HG02571 (cell line): ENCODE results near the gene PFAS.

ENCODE experiments used
- ATAC-seq: cut with Tn5 transposase; IDR thresholded peaks from one replicate; pipeline ENCODE4 v1.9.1; 2021; ENCODE audit warnings: mild to moderate bottlenecking, moderate library complexity; ENCODE audit not compliant: unreplicated experiment

The PFAS gene

DNA sequence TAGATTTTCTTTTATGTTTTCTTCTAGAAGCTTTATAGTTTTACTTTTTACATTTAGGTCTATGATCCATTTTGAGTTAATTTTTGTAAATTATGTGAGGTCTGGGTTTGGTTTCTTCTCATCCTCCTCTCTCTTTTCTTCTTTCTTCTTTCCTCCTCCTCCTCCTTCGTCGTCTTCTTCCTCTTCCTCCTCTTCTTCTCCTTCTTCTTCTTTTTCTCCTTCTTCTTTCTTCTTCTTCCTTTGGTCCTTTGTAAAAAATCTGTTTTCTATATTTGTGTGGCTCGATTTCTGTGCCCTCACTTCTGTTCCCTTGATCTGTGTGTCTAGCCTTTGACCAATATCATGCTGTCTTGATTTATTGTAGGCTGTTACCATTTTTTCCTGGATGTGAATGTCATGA lies 51.1 kb downstream of the PFAS start:
- ATAC-seq, result no peak

DNA sequence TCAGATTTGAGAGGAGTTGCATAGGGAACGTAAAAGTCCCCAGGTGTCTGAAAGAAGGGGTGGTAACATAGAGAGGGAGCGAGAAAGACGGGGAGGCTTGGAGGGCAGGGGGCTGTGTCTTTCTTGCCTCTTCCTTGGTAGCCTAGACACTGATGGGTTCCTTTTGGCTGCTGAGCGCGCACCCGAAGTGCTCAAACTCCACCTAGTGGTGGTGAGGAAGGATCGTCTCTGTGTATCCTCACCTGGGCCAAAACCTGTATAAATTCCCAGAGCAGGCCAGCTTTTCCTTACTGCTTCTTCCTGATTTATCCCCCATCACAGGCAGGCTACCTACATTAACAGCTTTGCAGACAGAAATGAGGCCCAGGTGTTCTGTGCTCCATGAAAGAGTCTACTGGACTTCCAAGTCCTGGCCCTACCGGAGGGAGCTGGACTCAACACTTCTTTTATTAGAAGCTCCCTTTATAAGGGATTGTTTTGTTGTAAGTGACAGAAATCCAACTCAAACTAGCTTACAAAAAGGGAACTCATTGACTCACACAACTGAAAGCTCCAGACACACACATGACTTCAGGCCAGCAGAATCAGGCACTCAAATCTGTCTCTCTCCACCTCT lies 51.6 kb downstream of the PFAS start:
- ATAC-seq, result peak; percentile 50

GRCh38 chr17:8310601-8311123 lies 61.6 kb downstream of the PFAS start:
- no peak for ATAC-seq

GRCh38 chr17:8311131-8311790 lies 62.2 kb downstream of the PFAS start:
- ATAC-seq, result no peak

DNA sequence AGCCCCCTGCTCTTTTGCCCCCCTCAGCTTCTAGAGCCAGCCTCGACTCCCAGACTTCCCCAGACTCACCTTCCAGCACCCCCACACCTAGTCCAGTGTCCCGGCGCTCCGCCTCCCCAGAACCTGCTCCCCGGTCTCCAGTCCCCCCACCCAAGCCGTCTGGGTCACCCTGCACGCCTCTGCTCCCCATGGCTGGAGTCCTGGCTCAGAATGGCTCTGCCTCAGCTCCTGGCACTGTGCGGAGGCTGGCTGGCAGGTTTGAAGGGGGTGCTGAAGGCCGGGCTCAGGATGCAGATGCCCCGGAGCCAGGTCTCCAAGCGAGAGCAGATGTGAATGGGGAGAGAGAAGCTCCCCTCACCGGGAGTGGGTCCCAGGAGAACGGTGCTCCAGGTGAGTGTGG lies 63.2 kb downstream of the PFAS start:
- ATAC-seq, result no peak

DNA sequence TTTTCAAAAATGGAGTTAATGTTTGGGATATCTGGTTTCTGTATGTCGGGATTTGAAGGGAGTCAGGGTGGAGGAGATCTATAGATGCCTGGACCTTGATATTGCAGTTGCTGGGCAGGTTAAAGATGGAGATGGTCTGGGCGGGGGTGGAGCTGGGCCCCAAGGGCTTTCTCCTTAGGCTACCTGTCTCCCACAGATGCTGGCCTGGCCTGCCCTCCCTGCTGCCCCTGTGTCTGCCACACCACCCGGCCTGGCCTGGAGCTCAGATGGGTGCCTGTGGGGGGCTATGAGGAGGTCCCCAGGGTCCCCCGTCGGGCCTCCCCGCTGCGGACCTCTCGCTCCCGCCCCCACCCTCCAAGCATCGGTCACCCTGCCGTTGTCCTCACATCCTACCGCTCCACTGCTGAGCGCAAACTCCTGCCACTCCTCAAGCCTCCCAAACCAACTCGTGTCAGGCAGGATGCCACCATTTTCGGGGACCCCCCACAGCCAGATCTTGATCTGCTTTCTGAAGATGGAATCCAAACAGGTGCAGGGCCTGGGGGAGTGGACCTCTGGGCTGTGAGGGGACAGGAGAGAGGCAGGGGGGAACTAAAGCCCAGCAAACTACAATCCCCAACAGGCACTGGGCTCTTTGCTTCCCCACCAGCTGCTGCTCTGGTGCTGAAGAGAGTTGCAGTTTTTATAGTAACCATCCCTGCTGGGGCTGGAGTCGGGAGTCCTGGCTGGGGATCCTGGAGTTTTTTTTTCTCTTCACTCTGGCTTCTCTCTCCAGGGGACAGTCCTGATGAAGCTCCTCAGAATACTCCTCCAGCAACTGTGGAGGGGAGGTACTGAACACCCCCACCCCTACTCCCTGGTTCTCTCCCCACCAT lies 63.9 kb downstream of the PFAS start:
- ATAC-seq, result no peak

GRCh38 chr17:8314797-8315763 lies 66.0 kb downstream of the PFAS start:
- no peak for ATAC-seq

GRCh38 chr17:8315764-8316217 lies 66.7 kb downstream of the PFAS start:
- no peak for ATAC-seq

- no peak for ATAC-seq
Observed at GRCh38 chr17:8318010-8318935, 69.2 kb downstream of the PFAS start.
